NCI-H2171 (cell line): Measurements from ENCODE around the gene ITFG2.
"Not testable (repeated sequence)": the region's sequence is repeated elsewhere in the genome, so short reads cannot be mapped to it uniquely, and the experiment has no call there.

Experiments used
- DNase-seq: peaks from one replicate; lab custom pipeline; 2025; lab: John Stamatoyannopoulos, UW

Gene ITFG2

GRCh38 chr12:2863402-2863801, 50.9 kb downstream of the ITFG2 start:
- not testable (repeated sequence) for DNase-seq

- DNase-seq = no peak
These were observed 51.7 kb downstream of the ITFG2 start for GRCh38 chr12:2864198-2864597.

- DNase-seq = not testable (repeated sequence)
These were observed 56.6 kb downstream of the ITFG2 start for GRCh38 chr12:2868986-2869632.
